Measurements from ENCODE around the gene C14orf39.

- TF ChIP-seq EZH2 (IDR thresholded peaks at IDR 0.05; ENCODE audit: low read length, unreplicated experiment), result no peak
- TF ChIP-seq, protein P1, sequence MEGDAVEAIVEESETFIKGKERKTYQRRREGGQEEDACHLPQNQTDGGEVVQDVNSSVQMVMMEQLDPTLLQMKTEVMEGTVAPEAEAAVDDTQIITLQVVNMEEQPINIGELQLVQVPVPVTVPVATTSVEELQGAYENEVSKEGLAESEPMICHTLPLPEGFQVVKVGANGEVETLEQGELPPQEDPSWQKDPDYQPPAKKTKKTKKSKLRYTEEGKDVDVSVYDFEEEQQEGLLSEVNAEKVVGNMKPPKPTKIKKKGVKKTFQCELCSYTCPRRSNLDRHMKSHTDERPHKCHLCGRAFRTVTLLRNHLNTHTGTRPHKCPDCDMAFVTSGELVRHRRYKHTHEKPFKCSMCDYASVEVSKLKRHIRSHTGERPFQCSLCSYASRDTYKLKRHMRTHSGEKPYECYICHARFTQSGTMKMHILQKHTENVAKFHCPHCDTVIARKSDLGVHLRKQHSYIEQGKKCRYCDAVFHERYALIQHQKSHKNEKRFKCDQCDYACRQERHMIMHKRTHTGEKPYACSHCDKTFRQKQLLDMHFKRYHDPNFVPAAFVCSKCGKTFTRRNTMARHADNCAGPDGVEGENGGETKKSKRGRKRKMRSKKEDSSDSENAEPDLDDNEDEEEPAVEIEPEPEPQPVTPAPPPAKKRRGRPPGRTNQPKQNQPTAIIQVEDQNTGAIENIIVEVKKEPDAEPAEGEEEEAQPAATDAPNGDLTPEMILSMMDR (conservative IDR thresholded peaks at IDR 0.05; ENCODE audit: low read depth, low read length), result no peak
- TF ChIP-seq EZH2phosphoT487 (IDR thresholded peaks at IDR 0.05; ENCODE audit: borderline replicate concordance, low read length), result no peak
These were observed 25.2 kb upstream of the C14orf39 start for GRCh38 chr14:60510951-60511599.

All from PC-3 (cell line).